Type B pancreatic cell (in vitro differentiated cells): Measurements from ENCODE around the gene PAK5. TPM values are rescaled to one million over a fixed set of nuclear protein-coding genes. Genes with fewer than 3 reads are reported as not detected.

Experiments
- DNase-seq: peaks from one replicate; pipeline ENCODE4 v3.0.0; 2021; ENCODE audit warnings: mixed read lengths; ENCODE audit not compliant: unreplicated experiment; ENCODE audit errors: extremely low spot score
- H3K27ac Mint-ChIP-seq: 2 replicates; pipeline ENCODE4 v1.8.0; 2021; ENCODE audit warnings: mild to moderate bottlenecking, mixed read lengths
- H3K27me3 Mint-ChIP-seq: 2 replicates; pipeline ENCODE4 v1.8.0; 2021; ENCODE audit warnings: mixed read lengths
- H3K36me3 Mint-ChIP-seq: 2 replicates; pipeline ENCODE4 v1.8.0; 2021; ENCODE audit warnings: mixed read lengths
- H3K4me1 Mint-ChIP-seq: one replicate; pipeline ENCODE4 v1.8.0; 2021; ENCODE audit warnings: mixed read lengths; ENCODE audit not compliant: unreplicated experiment
- H3K4me3 Mint-ChIP-seq: 2 replicates; pipeline ENCODE4 v1.8.0; 2021; ENCODE audit warnings: mild to moderate bottlenecking, mixed read lengths
- H3K9me3 Mint-ChIP-seq: 2 replicates; pipeline ENCODE4 v1.8.0; 2021; ENCODE audit warnings: mixed read lengths
- total RNA-seq: library from RNA; stranded (reverse); gene quantifications from 2 replicates; pipeline ENCODE4 v1.2.1, GENCODE V29; 2021; ENCODE audit warnings: low replicate concordance
- TF ChIP-seq, protein P1 (sequence below): fragments of 200-600 bp; sonication (generic); conservative IDR thresholded peaks from 2 replicates; pipeline ENCODE4 v1.5.0; 2021; ENCODE audit warnings: antibody characterized with exemption, mild to moderate bottlenecking

PAK5 gene
- total RNA-seq, 1 donor from 2014 or later, result 1.8 TPM

DNA sequence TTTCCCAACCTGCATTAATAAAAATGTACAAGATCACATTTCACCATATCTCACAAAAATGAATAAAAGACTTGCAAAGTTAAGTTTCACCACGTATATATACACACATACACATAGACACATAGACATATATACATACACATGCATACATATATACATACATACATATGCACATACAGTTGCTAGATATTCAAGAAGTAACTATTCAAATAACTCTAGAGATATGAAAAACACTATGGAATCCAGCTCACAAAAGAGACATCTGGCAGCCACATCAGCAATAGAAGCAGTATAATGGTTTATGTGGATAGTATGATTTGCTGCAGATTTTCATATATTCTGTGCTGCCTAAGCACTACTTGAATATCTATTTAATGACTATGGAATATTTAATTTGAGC is 28.1 kb downstream of the PAK5 start:
- no peaks in the 10 kb centered on the region for H3K9me3 Mint-ChIP-seq
- TF ChIP-seq, protein P1, sequence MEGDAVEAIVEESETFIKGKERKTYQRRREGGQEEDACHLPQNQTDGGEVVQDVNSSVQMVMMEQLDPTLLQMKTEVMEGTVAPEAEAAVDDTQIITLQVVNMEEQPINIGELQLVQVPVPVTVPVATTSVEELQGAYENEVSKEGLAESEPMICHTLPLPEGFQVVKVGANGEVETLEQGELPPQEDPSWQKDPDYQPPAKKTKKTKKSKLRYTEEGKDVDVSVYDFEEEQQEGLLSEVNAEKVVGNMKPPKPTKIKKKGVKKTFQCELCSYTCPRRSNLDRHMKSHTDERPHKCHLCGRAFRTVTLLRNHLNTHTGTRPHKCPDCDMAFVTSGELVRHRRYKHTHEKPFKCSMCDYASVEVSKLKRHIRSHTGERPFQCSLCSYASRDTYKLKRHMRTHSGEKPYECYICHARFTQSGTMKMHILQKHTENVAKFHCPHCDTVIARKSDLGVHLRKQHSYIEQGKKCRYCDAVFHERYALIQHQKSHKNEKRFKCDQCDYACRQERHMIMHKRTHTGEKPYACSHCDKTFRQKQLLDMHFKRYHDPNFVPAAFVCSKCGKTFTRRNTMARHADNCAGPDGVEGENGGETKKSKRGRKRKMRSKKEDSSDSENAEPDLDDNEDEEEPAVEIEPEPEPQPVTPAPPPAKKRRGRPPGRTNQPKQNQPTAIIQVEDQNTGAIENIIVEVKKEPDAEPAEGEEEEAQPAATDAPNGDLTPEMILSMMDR, result no peak
- H3K4me3 Mint-ChIP-seq, result no peak overlapping the region
- DNase-seq, result no peak
- no peaks in the 10 kb centered on the region for H3K36me3 Mint-ChIP-seq
- H3K27me3 Mint-ChIP-seq, result peaks cover 22% of the 10 kb centered on the region
- H3K4me1 Mint-ChIP-seq, result no peaks in the 10 kb centered on the region
- H3K27ac Mint-ChIP-seq, result no peak overlapping the region

DNA sequence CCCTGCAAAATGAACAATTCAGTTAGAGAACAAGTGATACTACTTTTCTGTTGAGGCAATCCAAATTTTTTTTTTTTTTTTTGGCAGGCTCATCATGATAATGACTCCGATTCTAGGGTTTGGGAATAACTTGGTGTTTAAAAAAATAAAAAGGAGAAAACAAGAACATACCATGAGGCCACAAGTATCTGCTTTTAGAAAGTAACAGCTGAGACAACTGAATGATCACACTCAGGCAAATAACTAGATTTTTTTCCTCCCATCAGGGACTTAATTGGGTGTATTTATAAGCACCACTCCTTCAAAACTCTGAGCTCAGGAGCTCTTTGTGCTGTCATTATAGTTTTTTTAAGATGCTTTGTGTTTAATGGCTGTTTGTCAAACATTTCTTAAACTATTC is 29.6 kb downstream of the PAK5 start:
- no peak overlapping the region for H3K27ac Mint-ChIP-seq
- TF ChIP-seq, protein P1, result no peak
- no peaks in the 10 kb centered on the region for H3K36me3 Mint-ChIP-seq
- no peak overlapping the region for H3K4me3 Mint-ChIP-seq
- no peaks in the 10 kb centered on the region for H3K4me1 Mint-ChIP-seq
- peaks cover 22% of the 10 kb centered on the region for H3K27me3 Mint-ChIP-seq
- no peak for DNase-seq
- H3K9me3 Mint-ChIP-seq, result no peaks in the 10 kb centered on the region

DNA sequence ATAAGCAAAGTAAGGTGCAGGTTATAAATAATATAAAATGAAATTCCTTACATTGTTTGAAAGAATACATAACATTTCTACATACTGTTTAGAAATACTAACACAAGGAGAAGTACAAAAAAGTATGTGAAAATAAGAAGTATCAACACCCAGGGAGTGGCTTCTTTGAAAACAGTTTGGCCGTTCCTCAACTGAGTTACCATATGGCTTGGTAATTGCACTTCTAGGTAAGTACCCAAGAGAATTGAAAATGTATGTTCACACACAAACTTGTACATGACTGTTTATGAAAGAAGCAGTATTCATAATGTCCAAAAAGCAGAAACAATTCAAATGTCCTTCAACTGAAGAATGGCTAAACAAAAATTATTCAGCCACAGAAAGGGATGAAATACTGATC is 30.7 kb downstream of the PAK5 start:
- no peak overlapping the region for H3K27ac Mint-ChIP-seq
- no peaks in the 10 kb centered on the region for H3K4me1 Mint-ChIP-seq
- no peak for DNase-seq
- H3K27me3 Mint-ChIP-seq, result peaks cover 22% of the 10 kb centered on the region
- H3K4me3 Mint-ChIP-seq, result no peak overlapping the region
- H3K36me3 Mint-ChIP-seq, result no peaks in the 10 kb centered on the region
- no peaks in the 10 kb centered on the region for H3K9me3 Mint-ChIP-seq
- TF ChIP-seq, protein P1, result no peak

DNA sequence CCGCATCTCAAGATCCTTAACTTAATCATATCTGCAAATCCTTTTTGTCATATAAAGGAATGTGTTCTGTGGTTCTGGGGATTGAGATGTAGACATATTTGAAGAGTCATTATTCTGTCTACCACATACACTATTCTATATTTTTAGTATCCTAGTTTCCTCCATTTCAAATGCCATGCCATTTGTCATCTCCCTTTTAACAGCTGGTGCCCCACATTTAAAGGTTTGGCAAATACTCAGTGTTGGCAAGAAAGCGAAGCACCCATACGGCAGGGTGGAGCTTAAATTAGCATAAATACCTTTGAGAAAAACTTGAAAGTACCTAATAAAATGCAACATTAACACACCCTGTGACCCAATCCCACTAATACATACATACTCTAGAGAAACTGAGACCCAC is 31.7 kb downstream of the PAK5 start:
- Mint-ChIP-seq H3K36me3 (no peaks in the 10 kb centered on the region), H3K4me1 (no peaks in the 10 kb centered on the region), H3K27me3 (peaks cover 22% of the 10 kb centered on the region), H3K9me3 (no peaks in the 10 kb centered on the region), H3K4me3 (no peak overlapping the region), H3K27ac (no peak overlapping the region)
- TF ChIP-seq, protein P1, result no peak
- DNase-seq, result no peak

DNA sequence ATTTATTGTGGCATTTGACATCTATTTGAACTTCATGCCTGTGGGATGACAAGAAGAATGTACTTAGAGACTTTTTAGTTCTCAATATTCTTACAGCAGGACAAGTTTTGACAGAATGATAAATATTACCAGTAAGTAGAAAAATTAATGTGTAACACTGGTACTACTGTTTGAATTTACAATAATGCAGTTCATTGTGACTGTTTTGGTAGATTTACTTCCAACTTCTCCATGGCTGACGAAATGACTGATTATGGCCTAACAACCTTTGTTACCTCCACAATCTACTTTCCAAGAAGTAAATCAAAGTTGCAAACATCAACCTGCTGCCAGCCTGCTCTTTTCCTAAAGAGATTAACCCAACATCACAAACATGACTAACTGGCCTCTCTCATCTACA is 38.5 kb downstream of the PAK5 start:
- peaks cover 20% of the 10 kb centered on the region for H3K27me3 Mint-ChIP-seq
- no peaks in the 10 kb centered on the region for H3K36me3 Mint-ChIP-seq
- no peaks in the 10 kb centered on the region for H3K9me3 Mint-ChIP-seq
- H3K27ac Mint-ChIP-seq, result no peak overlapping the region
- no peak for DNase-seq
- TF ChIP-seq, protein P1, result no peak
- no peaks in the 10 kb centered on the region for H3K4me1 Mint-ChIP-seq
- no peak overlapping the region for H3K4me3 Mint-ChIP-seq

DNA sequence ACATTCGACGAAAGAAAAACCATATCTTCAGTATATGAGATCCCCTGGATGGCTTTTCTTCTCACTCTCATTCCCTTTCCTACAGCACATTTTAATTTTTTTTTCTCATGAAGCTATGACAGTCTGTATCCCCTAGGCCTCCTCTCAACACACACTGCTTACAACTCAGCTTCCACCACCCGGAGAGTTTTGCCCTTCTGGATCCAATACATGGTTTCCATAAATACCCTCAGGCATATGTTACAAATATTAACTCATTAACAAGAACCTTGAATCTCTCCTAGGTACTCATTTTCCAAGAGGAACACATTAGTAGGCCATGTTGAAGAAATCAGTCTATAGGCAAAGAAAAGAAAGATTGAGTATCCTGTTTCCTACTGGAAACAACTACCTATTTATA is 44.0 kb downstream of the PAK5 start:
- Mint-ChIP-seq H3K4me1 (no peaks in the 10 kb centered on the region), H3K4me3 (no peak overlapping the region), H3K27me3 (peaks cover 37% of the 10 kb centered on the region), H3K27ac (no peak overlapping the region), H3K9me3 (no peaks in the 10 kb centered on the region), H3K36me3 (no peaks in the 10 kb centered on the region)
- no peak for DNase-seq
- TF ChIP-seq, protein P1, result no peak
